Measurements from ENCODE around the gene CA14. TPM values are rescaled to one million over a fixed set of nuclear protein-coding genes. Genes with fewer than 3 reads are reported as not detected.
"Not testable (repeated sequence)": the region's sequence is repeated elsewhere in the genome, so short reads cannot be mapped to it uniquely, and the experiment has no call there.

CA14 gene
- total and polyA plus RNA-seq, 9 donors = 1.9 to 7.9 (median 4.0) TPM

DNA sequence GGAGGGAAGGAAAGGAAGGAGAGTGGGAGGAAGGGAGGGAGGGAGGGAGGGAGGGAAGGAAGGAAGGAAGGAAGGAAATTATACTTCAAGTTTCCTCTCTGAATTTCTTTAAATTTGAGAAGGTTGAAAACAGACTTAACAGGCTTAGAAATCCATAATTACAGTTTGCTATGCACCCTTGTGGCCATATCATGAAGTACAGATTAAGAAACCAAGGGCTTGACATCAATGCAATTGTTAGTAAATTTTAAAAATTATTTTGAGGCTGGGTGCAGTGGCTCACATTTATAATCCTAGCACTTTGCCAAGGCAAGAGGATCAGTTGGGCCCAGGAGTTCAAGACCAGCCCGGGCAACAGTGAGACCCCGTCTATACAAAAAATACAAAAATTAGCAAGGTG lies 36.0 kb upstream of the CA14 start:
- 100% methylated on average over 1 of the region's 2 CpGs for WGBS (ENCODE audit: insufficient coverage)
- Histone ChIP-seq H3K4me1 (ENCODE audit: control insufficient read depth, insufficient read depth, low read length) (no peaks in the 10 kb centered on the region), H3K27me3 (ENCODE audit: control insufficient read depth, insufficient read depth, low read length) (no peaks in the 10 kb centered on the region), H3K4me3 (ENCODE audit: low read length) (no peak overlapping the region), H3K27ac (ENCODE audit: low read length) (no peak overlapping the region), H3K9me3 (replicated peaks; ENCODE audit: control insufficient read depth, low read depth, low read length) (no peaks in the 10 kb centered on the region), H3K36me3 (ENCODE audit: control insufficient read depth, insufficient read depth, low read length) (peaks cover 14% of the 10 kb centered on the region)
- DNase-seq = no peak

GRCh38 chr1:150224983-150225382 lies 32.6 kb upstream of the CA14 start:
- H3K36me3 ChIP-seq (ENCODE audit: control insufficient read depth, insufficient read depth, low read length) = peaks cover 23% of the 10 kb centered on the region
- WGBS (ENCODE audit: insufficient coverage) = 100% methylated on average over 1 of the region's 1 CpG
- no peak overlapping the region for H3K4me3 ChIP-seq (ENCODE audit: low read length)
- H3K27ac ChIP-seq (ENCODE audit: low read length) = no peak overlapping the region
- H3K4me1 ChIP-seq (ENCODE audit: control insufficient read depth, insufficient read depth, low read length) = no peaks in the 10 kb centered on the region
- H3K27me3 ChIP-seq (ENCODE audit: control insufficient read depth, insufficient read depth, low read length) = no peaks in the 10 kb centered on the region
- no peak for DNase-seq
- no peaks in the 10 kb centered on the region for H3K9me3 ChIP-seq (replicated peaks; ENCODE audit: control insufficient read depth, low read depth, low read length)

- no peak for DNase-seq
- Histone ChIP-seq H3K4me3 (ENCODE audit: low read length) (no peak overlapping the region), H3K9me3 (replicated peaks; ENCODE audit: control insufficient read depth, low read depth, low read length) (no peaks in the 10 kb centered on the region), H3K4me1 (ENCODE audit: control insufficient read depth, insufficient read depth, low read length) (no peaks in the 10 kb centered on the region), H3K27me3 (ENCODE audit: control insufficient read depth, insufficient read depth, low read length) (no peaks in the 10 kb centered on the region), H3K36me3 (ENCODE audit: control insufficient read depth, insufficient read depth, low read length) (peaks cover 23% of the 10 kb centered on the region), H3K27ac (ENCODE audit: low read length) (no peak overlapping the region)
- WGBS (ENCODE audit: insufficient coverage) = no CpG with 5 or more reads among the region's 1 CpG
These were observed 32.0 kb upstream of the CA14 start for GRCh38 chr1:150225546-150225945.

- WGBS (ENCODE audit: insufficient coverage) = no CpG with 5 or more reads among the region's 2 CpGs
- peaks cover 23% of the 10 kb centered on the region for H3K36me3 ChIP-seq (ENCODE audit: control insufficient read depth, insufficient read depth, low read length)
These were observed 31.1 kb upstream of the CA14 start for GRCh38 chr1:150226486-150226885.

DNA sequence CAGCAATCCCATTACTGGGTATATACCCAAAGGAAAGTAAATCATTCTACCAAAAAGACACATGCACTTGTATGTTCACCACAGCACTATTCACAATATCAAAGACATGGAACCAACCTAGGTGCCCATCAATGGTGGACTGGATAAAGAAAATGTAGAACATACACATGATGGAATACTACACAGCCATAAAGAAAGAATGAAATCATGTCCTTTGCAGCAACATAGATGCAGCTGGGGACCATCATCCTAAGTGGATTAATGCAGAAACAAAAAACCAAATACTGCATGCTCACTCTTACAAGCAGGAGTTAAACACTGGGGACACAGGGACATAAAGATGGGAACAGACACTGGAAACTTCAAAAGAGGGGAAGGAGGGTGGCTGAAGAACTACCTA lies 30.3 kb upstream of the CA14 start:
- Histone ChIP-seq H3K4me1 (ENCODE audit: control insufficient read depth, insufficient read depth, low read length) (no peaks in the 10 kb centered on the region), H3K27ac (ENCODE audit: low read length) (no peak overlapping the region), H3K27me3 (ENCODE audit: control insufficient read depth, insufficient read depth, low read length) (no peaks in the 10 kb centered on the region), H3K36me3 (ENCODE audit: control insufficient read depth, insufficient read depth, low read length) (peaks cover 20% of the 10 kb centered on the region), H3K9me3 (replicated peaks; ENCODE audit: control insufficient read depth, low read depth, low read length) (no peaks in the 10 kb centered on the region), H3K4me3 (ENCODE audit: low read length) (no peak overlapping the region)
- no peak for DNase-seq

More at GRCh38 chr1:150226486-150226885, 31.1 kb upstream of the CA14 start:
- H3K27me3 ChIP-seq (ENCODE audit: control insufficient read depth, insufficient read depth, low read length) = no peaks in the 10 kb centered on the region
- no peak overlapping the region for H3K27ac ChIP-seq (ENCODE audit: low read length)
- H3K4me3 ChIP-seq (ENCODE audit: low read length) = no peak overlapping the region
- no peaks in the 10 kb centered on the region for H3K4me1 ChIP-seq (ENCODE audit: control insufficient read depth, insufficient read depth, low read length)
- DNase-seq = no peak
- H3K9me3 ChIP-seq (replicated peaks; ENCODE audit: control insufficient read depth, low read depth, low read length) = no peaks in the 10 kb centered on the region

GRCh38 chr1:150228246-150228645 lies 29.3 kb upstream of the CA14 start:
- H3K4me3 ChIP-seq (ENCODE audit: low read length); H3K9me3 ChIP-seq (replicated peaks; ENCODE audit: control insufficient read depth, low read depth, low read length); DNase-seq; H3K27ac ChIP-seq (ENCODE audit: low read length); H3K4me1 ChIP-seq (ENCODE audit: control insufficient read depth, insufficient read depth, low read length); H3K27me3 ChIP-seq (ENCODE audit: control insufficient read depth, insufficient read depth, low read length): not testable (repeated sequence)
- 97% methylated on average over 7 of the region's 10 CpGs for WGBS (ENCODE audit: insufficient coverage)
- H3K36me3 ChIP-seq (ENCODE audit: control insufficient read depth, insufficient read depth, low read length) = peaks cover 19% of the 10 kb centered on the region

GRCh38 chr1:150232921-150233320 lies 24.7 kb upstream of the CA14 start:
- H3K9me3 ChIP-seq (replicated peaks; ENCODE audit: control insufficient read depth, low read depth, low read length); DNase-seq; H3K36me3 ChIP-seq (ENCODE audit: control insufficient read depth, insufficient read depth, low read length); H3K27me3 ChIP-seq (ENCODE audit: control insufficient read depth, insufficient read depth, low read length); H3K4me3 ChIP-seq (ENCODE audit: low read length); H3K27ac ChIP-seq (ENCODE audit: low read length); H3K4me1 ChIP-seq (ENCODE audit: control insufficient read depth, insufficient read depth, low read length): not testable (repeated sequence)
- 100% methylated on average over 4 of the region's 10 CpGs for WGBS (ENCODE audit: insufficient coverage)

- Histone ChIP-seq H3K27ac (ENCODE audit: low read length) (peak overlapping the region; percentile 98), H3K9me3 (replicated peaks; ENCODE audit: control insufficient read depth, low read depth, low read length) (no peaks in the 10 kb centered on the region), H3K27me3 (ENCODE audit: control insufficient read depth, insufficient read depth, low read length) (no peaks in the 10 kb centered on the region), H3K4me3 (ENCODE audit: low read length) (peak overlapping the region; percentile 72), H3K4me1 (ENCODE audit: control insufficient read depth, insufficient read depth, low read length) (peaks cover 2% of the 10 kb centered on the region), H3K36me3 (ENCODE audit: control insufficient read depth, insufficient read depth, low read length) (peaks cover 6% of the 10 kb centered on the region)
- 36% methylated on average over 3 of the region's 15 CpGs for WGBS (ENCODE audit: insufficient coverage)
- DNase-seq = no peak
These were observed 23.9 kb upstream of the CA14 start for GRCh38 chr1:150233359-150234308.

GRCh38 chr1:150234309-150234565 lies 23.3 kb upstream of the CA14 start:
- Histone ChIP-seq H3K4me3 (ENCODE audit: low read length) (peak overlapping the region; percentile 72), H3K27me3 (ENCODE audit: control insufficient read depth, insufficient read depth, low read length) (no peaks in the 10 kb centered on the region), H3K4me1 (ENCODE audit: control insufficient read depth, insufficient read depth, low read length) (peaks cover 2% of the 10 kb centered on the region), H3K27ac (ENCODE audit: low read length) (peak overlapping the region; percentile 98), H3K36me3 (ENCODE audit: control insufficient read depth, insufficient read depth, low read length) (peaks cover 2% of the 10 kb centered on the region), H3K9me3 (replicated peaks; ENCODE audit: control insufficient read depth, low read depth, low read length) (no peaks in the 10 kb centered on the region)
- no peak for DNase-seq
- 0% methylated on average over 9 of the region's 9 CpGs for whole genome bisulfite sequencing (ENCODE audit: insufficient coverage)

- WGBS (ENCODE audit: insufficient coverage) = 0% methylated on average over 78 of the region's 78 CpGs
These were observed 22.8 kb upstream of the CA14 start for GRCh38 chr1:150234566-150235293.

More at GRCh38 chr1:150234566-150235293, 22.8 kb upstream of the CA14 start:
- Histone ChIP-seq H3K27me3 (ENCODE audit: control insufficient read depth, insufficient read depth, low read length) (no peaks in the 10 kb centered on the region), H3K4me1 (ENCODE audit: control insufficient read depth, insufficient read depth, low read length) (peaks cover 2% of the 10 kb centered on the region), H3K9me3 (replicated peaks; ENCODE audit: control insufficient read depth, low read depth, low read length) (no peaks in the 10 kb centered on the region), H3K4me3 (ENCODE audit: low read length) (peak overlapping the region; percentile 72), H3K36me3 (ENCODE audit: control insufficient read depth, insufficient read depth, low read length) (no peaks in the 10 kb centered on the region), H3K27ac (ENCODE audit: low read length) (peak overlapping the region; percentile 98)
- DNase-seq = peak; percentile 92
